ENCODE measurements around the gene MYOM3.
"Not testable (repeated sequence)": the region's sequence is repeated elsewhere in the genome, so short reads cannot be mapped to it uniquely, and the experiment has no call there.

MYOM3 gene

DNA sequence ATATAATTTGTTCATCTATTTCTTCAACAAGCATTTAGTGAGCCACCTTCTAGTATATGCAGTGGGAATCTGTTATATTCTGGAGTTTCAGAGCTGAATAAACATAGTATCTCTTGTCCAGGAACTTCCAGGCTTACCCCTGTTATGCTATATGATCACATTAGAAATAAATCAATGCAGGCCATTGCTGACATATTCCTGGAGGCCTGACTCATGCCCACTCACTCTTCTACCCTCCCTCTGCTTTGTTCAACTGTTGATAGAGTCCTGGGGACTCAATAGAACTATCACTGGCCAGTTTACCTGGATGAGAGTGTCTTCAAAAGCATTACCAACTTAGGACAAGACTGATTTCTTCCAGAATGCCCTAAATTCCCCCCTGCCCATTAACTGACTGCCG lies 102.5 kb downstream of the MYOM3 start:
- H3K9ac ChIP-seq (ENCODE audit: low read depth, low read length) = no peak overlapping the region
- no peak overlapping the region for H3K4me3 ChIP-seq (ENCODE audit: low read depth, low read length)
- no peaks in the 10 kb centered on the region for H3K4me1 ChIP-seq (ENCODE audit: control insufficient read depth, insufficient read depth, low read length)
- H3K9me3 ChIP-seq (ENCODE audit: control insufficient read depth, insufficient read depth, low read length) = no peaks in the 10 kb centered on the region
- H3K36me3 ChIP-seq (ENCODE audit: control insufficient read depth, insufficient read depth, low read length) = no peaks in the 10 kb centered on the region
- no peaks in the 10 kb centered on the region for H3K27me3 ChIP-seq (ENCODE audit: control insufficient read depth, insufficient read depth, low read length)

DNA sequence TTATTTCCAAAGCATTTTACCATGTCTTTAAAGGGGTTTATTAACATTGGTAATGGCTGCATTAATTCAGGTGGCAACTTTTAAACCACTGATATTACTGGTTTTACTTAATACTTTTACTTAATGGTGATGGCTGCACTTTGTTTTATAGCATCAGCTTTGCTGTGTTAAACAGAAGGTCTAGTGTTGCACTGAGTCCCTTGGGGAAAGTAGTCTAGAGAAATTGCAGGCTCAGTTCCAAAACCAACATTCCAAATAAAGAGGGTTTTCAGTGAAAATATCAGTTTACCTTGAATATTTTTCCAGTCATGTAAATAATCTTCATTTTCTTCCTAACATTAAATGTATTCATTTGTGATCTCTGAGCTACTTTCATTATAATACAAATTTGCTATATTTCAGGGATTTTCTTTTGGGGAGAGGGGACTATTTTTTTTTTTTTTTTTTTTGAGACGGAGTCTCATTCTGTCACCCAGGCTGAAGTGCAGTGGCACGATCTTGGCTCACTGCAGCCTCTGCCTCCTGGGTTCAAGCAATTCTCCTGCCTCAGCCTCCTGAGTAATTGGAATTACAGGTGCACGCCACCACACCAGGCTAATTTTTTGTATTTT lies 103.3 kb downstream of the MYOM3 start:
- H3K4me3 ChIP-seq (ENCODE audit: low read depth, low read length); H3K27me3 ChIP-seq (ENCODE audit: control insufficient read depth, insufficient read depth, low read length); H3K9ac ChIP-seq (ENCODE audit: low read depth, low read length); H3K36me3 ChIP-seq (ENCODE audit: control insufficient read depth, insufficient read depth, low read length); H3K9me3 ChIP-seq (ENCODE audit: control insufficient read depth, insufficient read depth, low read length); H3K4me1 ChIP-seq (ENCODE audit: control insufficient read depth, insufficient read depth, low read length): not testable (repeated sequence)

- no peaks in the 10 kb centered on the region for H3K9me3 ChIP-seq (ENCODE audit: control insufficient read depth, insufficient read depth, low read length)
- H3K36me3 ChIP-seq (ENCODE audit: control insufficient read depth, insufficient read depth, low read length) = no peaks in the 10 kb centered on the region
- H3K27me3 ChIP-seq (ENCODE audit: control insufficient read depth, insufficient read depth, low read length) = no peaks in the 10 kb centered on the region
- H3K4me3 ChIP-seq (ENCODE audit: low read depth, low read length) = no peak overlapping the region
- H3K4me1 ChIP-seq (ENCODE audit: control insufficient read depth, insufficient read depth, low read length) = peaks cover 16% of the 10 kb centered on the region
- no peak overlapping the region for H3K9ac ChIP-seq (ENCODE audit: low read depth, low read length)
Measured at GRCh38 chr1:24007079-24007478, 104.9 kb downstream of the MYOM3 start.

Measured in iPS-15b (cell line).